IPS-15b (cell line): Measurements from ENCODE around the gene GPX3.

Experiments
- H3K27me3 ChIP-seq: one replicate; pipeline ENCODE4 v1.6.1; 2013; ENCODE audit warnings: low read length; ENCODE audit not compliant: control insufficient read depth, insufficient read depth
- H3K36me3 ChIP-seq: one replicate; pipeline ENCODE4 v1.6.1; 2013; ENCODE audit warnings: low read length; ENCODE audit not compliant: control insufficient read depth, insufficient read depth
- H3K4me1 ChIP-seq: one replicate; pipeline ENCODE4 v1.6.1; 2013; ENCODE audit warnings: mild to moderate bottlenecking, low read length; ENCODE audit not compliant: control insufficient read depth, insufficient read depth
- H3K4me3 ChIP-seq: one replicate; pipeline ENCODE4 v1.5.1; 2013; ENCODE audit warnings: low read depth, low read length
- H3K9ac ChIP-seq: one replicate; pipeline ENCODE4 v1.6.1; 2013; ENCODE audit warnings: low read depth, mild to moderate bottlenecking, low read length
- H3K9me3 ChIP-seq: one replicate; pipeline ENCODE4 v1.6.1; 2013; ENCODE audit warnings: mild to moderate bottlenecking, low read length; ENCODE audit not compliant: control insufficient read depth, insufficient read depth

Gene GPX3

GRCh38 chr5:151027961-151028479, 7.6 kb downstream of the GPX3 start:
- Histone ChIP-seq H3K36me3 (peaks cover 17% of the 10 kb centered on the region), H3K9me3 (no peaks in the 10 kb centered on the region), H3K9ac (no peak overlapping the region), H3K27me3 (no peaks in the 10 kb centered on the region), H3K4me3 (no peak overlapping the region), H3K4me1 (no peaks in the 10 kb centered on the region)

GRCh38 chr5:151028717-151029116, 8.3 kb downstream of the GPX3 start:
- Histone ChIP-seq H3K36me3 (peaks cover 17% of the 10 kb centered on the region), H3K4me1 (no peaks in the 10 kb centered on the region), H3K9ac (no peak overlapping the region), H3K4me3 (no peak overlapping the region), H3K27me3 (no peaks in the 10 kb centered on the region), H3K9me3 (no peaks in the 10 kb centered on the region)

GRCh38 chr5:151029179-151030055, 9.0 kb downstream of the GPX3 start:
- Histone ChIP-seq H3K4me1 (no peaks in the 10 kb centered on the region), H3K4me3 (no peak overlapping the region), H3K9ac (no peak overlapping the region), H3K36me3 (peaks cover 21% of the 10 kb centered on the region), H3K9me3 (no peaks in the 10 kb centered on the region), H3K27me3 (no peaks in the 10 kb centered on the region)

- no peaks in the 10 kb centered on the region for H3K27me3 ChIP-seq
- no peaks in the 10 kb centered on the region for H3K9me3 ChIP-seq
- H3K36me3 ChIP-seq = peaks cover 25% of the 10 kb centered on the region
- no peak overlapping the region for H3K9ac ChIP-seq
- H3K4me3 ChIP-seq = no peak overlapping the region
- no peaks in the 10 kb centered on the region for H3K4me1 ChIP-seq
These were observed 9.6 kb downstream of the GPX3 start for GRCh38 chr5:151030056-151030336.

GRCh38 chr5:151030379-151030778, 10.0 kb downstream of the GPX3 start:
- peaks cover 29% of the 10 kb centered on the region for H3K36me3 ChIP-seq

GRCh38 chr5:151031554-151031953, 11.2 kb downstream of the GPX3 start:
- H3K27me3 ChIP-seq = no peaks in the 10 kb centered on the region
- no peak overlapping the region for H3K4me3 ChIP-seq
- no peaks in the 10 kb centered on the region for H3K9me3 ChIP-seq
- H3K4me1 ChIP-seq = no peaks in the 10 kb centered on the region
- H3K36me3 ChIP-seq = peaks cover 33% of the 10 kb centered on the region
- no peak overlapping the region for H3K9ac ChIP-seq

More at GRCh38 chr5:151030379-151030778, 10.0 kb downstream of the GPX3 start:
- H3K9me3 ChIP-seq = no peaks in the 10 kb centered on the region
- no peak overlapping the region for H3K9ac ChIP-seq
- no peaks in the 10 kb centered on the region for H3K27me3 ChIP-seq
- H3K4me1 ChIP-seq = no peaks in the 10 kb centered on the region
- no peak overlapping the region for H3K4me3 ChIP-seq

GRCh38 chr5:151033217-151033934, 13.0 kb downstream of the GPX3 start:
- Histone ChIP-seq H3K9me3 (no peaks in the 10 kb centered on the region), H3K4me3 (no peak overlapping the region), H3K4me1 (no peaks in the 10 kb centered on the region), H3K27me3 (no peaks in the 10 kb centered on the region), H3K36me3 (peaks cover 32% of the 10 kb centered on the region), H3K9ac (no peak overlapping the region)

- no peak overlapping the region for H3K9ac ChIP-seq
- no peaks in the 10 kb centered on the region for H3K4me1 ChIP-seq
- H3K27me3 ChIP-seq = no peaks in the 10 kb centered on the region
- no peaks in the 10 kb centered on the region for H3K9me3 ChIP-seq
- H3K4me3 ChIP-seq = no peak overlapping the region
- H3K36me3 ChIP-seq = peaks cover 25% of the 10 kb centered on the region
These were observed 14.3 kb downstream of the GPX3 start for GRCh38 chr5:151034422-151035379.

- Histone ChIP-seq H3K9ac (no peak overlapping the region), H3K36me3 (peaks cover 34% of the 10 kb centered on the region), H3K27me3 (no peaks in the 10 kb centered on the region), H3K4me1 (no peaks in the 10 kb centered on the region), H3K4me3 (no peak overlapping the region), H3K9me3 (no peaks in the 10 kb centered on the region)
These were observed 16.2 kb downstream of the GPX3 start for GRCh38 chr5:151036556-151036955.

GRCh38 chr5:151037561-151038411, 17.4 kb downstream of the GPX3 start:
- Histone ChIP-seq H3K4me1 (no peaks in the 10 kb centered on the region), H3K9me3 (no peaks in the 10 kb centered on the region), H3K9ac (no peak overlapping the region), H3K27me3 (no peaks in the 10 kb centered on the region), H3K36me3 (peaks cover 33% of the 10 kb centered on the region), H3K4me3 (no peak overlapping the region)

- H3K27me3 ChIP-seq = no peaks in the 10 kb centered on the region
- no peak overlapping the region for H3K4me3 ChIP-seq
- H3K36me3 ChIP-seq = peaks cover 33% of the 10 kb centered on the region
- no peak overlapping the region for H3K9ac ChIP-seq
- H3K4me1 ChIP-seq = no peaks in the 10 kb centered on the region
- H3K9me3 ChIP-seq = no peaks in the 10 kb centered on the region
These were observed 18.0 kb downstream of the GPX3 start for GRCh38 chr5:151038412-151038745.
